Endothelial cell of umbilical vein (primary cell): Measurements from ENCODE around the gene IQCN.

Experiments used
- CTCF ChIP-seq, 2 donors: IDR thresholded peaks; 1 replicate in 1 of 2; 2 replicates in 1 of 2; pipeline ENCODE4 v1.5.1; 2011; ENCODE audit warnings: low read length in 2 of 2, mild to moderate bottlenecking in 2 of 2, moderate library complexity in 2 of 2, control low read depth in 1 of 2, inconsistent platforms in 1 of 2, low read depth in 1 of 2; ENCODE audit not compliant: insufficient read depth in 1 of 2; ENCODE audit errors: extremely low read depth in 1 of 2
- EZH2 ChIP-seq: IDR thresholded peaks from 2 replicates; pipeline ENCODE4 v1.6.1; 2012; ENCODE audit warnings: borderline replicate concordance, low read depth, mild to moderate bottlenecking, moderate library complexity, low read length, inconsistent platforms; ENCODE audit not compliant: severe bottlenecking
- FOS ChIP-seq: IDR thresholded peaks from 2 replicates; pipeline ENCODE4 v1.6.1; 2011; ENCODE audit warnings: mild to moderate bottlenecking, low read length, moderate library complexity, borderline replicate concordance; ENCODE audit not compliant: insufficient read depth
- MAX ChIP-seq: IDR thresholded peaks from 2 replicates; pipeline ENCODE4 v1.6.1; 2011; ENCODE audit not compliant: insufficient read depth, insufficient read length
- POLR2A ChIP-seq: IDR thresholded peaks from 2 replicates; pipeline ENCODE4 v1.6.1; 2012; ENCODE audit warnings: low read depth, mild to moderate bottlenecking, control low read depth, low read length

DNA sequence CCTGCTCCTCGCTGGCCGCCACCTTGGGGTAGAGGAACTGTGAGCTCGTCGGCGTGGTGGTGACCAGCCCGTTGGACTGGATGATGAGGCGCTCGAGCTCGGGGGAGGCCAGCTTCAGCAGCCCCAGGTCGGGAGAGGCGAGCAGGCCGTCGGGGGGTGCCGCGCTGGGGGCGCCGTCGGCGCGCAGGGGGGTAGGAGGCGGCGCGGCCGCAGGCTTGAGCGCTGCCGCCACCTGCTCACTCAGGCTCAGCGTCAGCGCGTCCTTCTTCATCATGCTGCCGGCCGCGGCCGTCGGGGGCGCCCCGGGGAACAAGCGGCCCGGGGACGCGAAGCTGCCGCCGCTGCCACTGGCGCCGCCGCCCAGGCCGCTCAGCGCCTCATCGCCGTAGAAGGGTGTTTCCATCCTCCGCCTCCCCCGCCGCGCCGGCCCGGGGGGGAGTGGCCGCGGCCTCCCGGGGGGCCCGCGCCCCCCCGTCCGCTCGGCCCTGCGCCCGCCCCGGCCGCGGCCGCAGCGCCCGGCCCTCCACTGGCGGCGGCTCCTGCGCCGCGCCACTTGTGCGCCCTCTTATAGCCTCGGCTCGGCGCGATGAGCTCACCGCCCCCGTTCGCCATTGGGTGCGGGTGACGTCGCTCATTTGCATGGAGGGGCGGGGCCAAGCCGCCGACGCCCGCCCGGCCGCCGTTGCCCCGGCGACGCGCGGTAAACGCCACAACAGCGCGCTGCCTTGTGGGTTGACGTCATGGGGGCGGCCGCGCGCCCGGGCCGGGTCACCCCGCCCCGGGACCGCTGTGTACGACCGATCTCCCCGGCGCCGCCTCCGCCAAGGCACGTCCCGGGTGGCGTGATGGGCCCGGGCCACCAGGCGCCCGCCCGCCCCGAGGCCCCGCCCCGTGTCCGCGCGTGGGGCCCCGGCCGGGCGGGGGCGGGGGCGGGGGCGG is 7.1 kb upstream of the IQCN start, which contains the start of gene JUND:
- no peak for TF ChIP-seq FOS
- peak; percentile 98 for TF ChIP-seq POLR2A
- no peak for TF ChIP-seq MAX
- no peak for TF ChIP-seq EZH2
- no peak for TF ChIP-seq CTCF (IDR thresholded peaks at IDR 0.05; ENCODE audit: extremely low read depth in 1 of 2, insufficient read depth in 1 of 2, low read depth in 1 of 2, low read length in 2 of 2)
